Suprapubic skin (tissue), 3 donors: ENCODE data around the gene IHH.

Experiments
- EP300 ChIP-seq: sonication (generic); formaldehyde crosslinking; IDR thresholded peaks from one replicate; pipeline ENCODE4 v1.6.1; 2017; ENCODE audit warnings: antibody characterized with exemption
- TF ChIP-seq, protein P1 (sequence below), 2 donors: fragments of 200-600 bp in 1 of 2; fragments of 450-650 bp in 1 of 2; sonication (generic) in 1 of 2; IDR thresholded peaks; one replicate each; pipeline ENCODE4 v1.5.1; 2016 to 2019; ENCODE audit warnings: antibody characterized with exemption in 2 of 2, mild to moderate bottlenecking in 1 of 2, moderate library complexity in 1 of 2

DNA sequence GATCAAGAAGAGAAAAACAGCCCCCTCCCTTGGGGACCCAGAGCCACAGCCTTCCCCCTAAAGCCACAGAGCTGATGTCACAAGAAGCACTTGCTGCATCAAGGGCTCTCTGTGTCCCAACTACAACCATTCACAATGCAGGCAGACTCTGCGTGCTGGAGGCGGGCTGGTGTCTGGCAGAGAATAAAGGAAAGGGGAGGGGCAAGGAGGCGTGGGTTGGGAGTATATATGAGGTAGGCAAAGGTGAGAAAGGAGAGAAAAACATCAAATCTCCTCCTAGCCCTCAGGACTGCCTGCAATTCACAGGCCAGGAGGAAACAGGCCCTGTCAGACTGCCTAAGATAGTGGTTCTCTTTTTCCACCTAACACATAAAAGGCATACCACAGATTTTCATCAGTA, 48.8 kb upstream of the IHH start:
- TF ChIP-seq, protein P1, sequence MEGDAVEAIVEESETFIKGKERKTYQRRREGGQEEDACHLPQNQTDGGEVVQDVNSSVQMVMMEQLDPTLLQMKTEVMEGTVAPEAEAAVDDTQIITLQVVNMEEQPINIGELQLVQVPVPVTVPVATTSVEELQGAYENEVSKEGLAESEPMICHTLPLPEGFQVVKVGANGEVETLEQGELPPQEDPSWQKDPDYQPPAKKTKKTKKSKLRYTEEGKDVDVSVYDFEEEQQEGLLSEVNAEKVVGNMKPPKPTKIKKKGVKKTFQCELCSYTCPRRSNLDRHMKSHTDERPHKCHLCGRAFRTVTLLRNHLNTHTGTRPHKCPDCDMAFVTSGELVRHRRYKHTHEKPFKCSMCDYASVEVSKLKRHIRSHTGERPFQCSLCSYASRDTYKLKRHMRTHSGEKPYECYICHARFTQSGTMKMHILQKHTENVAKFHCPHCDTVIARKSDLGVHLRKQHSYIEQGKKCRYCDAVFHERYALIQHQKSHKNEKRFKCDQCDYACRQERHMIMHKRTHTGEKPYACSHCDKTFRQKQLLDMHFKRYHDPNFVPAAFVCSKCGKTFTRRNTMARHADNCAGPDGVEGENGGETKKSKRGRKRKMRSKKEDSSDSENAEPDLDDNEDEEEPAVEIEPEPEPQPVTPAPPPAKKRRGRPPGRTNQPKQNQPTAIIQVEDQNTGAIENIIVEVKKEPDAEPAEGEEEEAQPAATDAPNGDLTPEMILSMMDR (IDR thresholded peaks at IDR 0.05): no peak
- no peak for TF ChIP-seq EP300
